IgD-negative memory B cell (primary cell): Measurements from ENCODE around the gene KLHL26. TPM values are rescaled to one million over a fixed set of nuclear protein-coding genes. Genes with fewer than 3 reads are reported as not detected.

ENCODE experiments used
- polyA plus RNA-seq: library from polyadenylated mRNA; unstranded; fragments of 300-500 nt; fragmentation: Illumina TruSeq; gene quantifications from one replicate; pipeline ENCODE4 v1.2.3, GENCODE V29; 2021

Gene KLHL26
- polyA plus RNA-seq, 1 donor from 2014 or later: 3.2 TPM

Other genes starting within 250 kb of the KLHL26 start
- gene LRRC25, start 239.4 kb upstream of the KLHL26 start, polyA plus RNA-seq: 14.9 TPM
- 97.4 TPM for gene SSBP4, start 217.6 kb upstream of the KLHL26 start, polyA plus RNA-seq
- 17.2 TPM for gene ISYNA1, start 198.9 kb upstream of the KLHL26 start, polyA plus RNA-seq
- 19.7 TPM for gene ELL, start 115.0 kb upstream of the KLHL26 start, polyA plus RNA-seq
- 120 TPM for gene FKBP8, start 93.5 kb upstream of the KLHL26 start, polyA plus RNA-seq
- 82.8 TPM for gene KXD1, start 79.2 kb upstream of the KLHL26 start, polyA plus RNA-seq
- gene UBA52, start 65.2 kb upstream of the KLHL26 start, polyA plus RNA-seq: 1,891 TPM
- 138 TPM for gene REX1BD, start 48.2 kb upstream of the KLHL26 start, polyA plus RNA-seq
- gene CRLF1, start 30.2 kb upstream of the KLHL26 start, polyA plus RNA-seq: 0.38 TPM
- gene TMEM59L, start 24.2 kb upstream of the KLHL26 start, polyA plus RNA-seq: not detected
- gene CRTC1, start 46.7 kb downstream of the KLHL26 start, polyA plus RNA-seq: 1.7 TPM
- gene COMP, start 154.3 kb downstream of the KLHL26 start, polyA plus RNA-seq: not detected
- 14.6 TPM for gene UPF1, start 194.9 kb downstream of the KLHL26 start, polyA plus RNA-seq